ENCODE data around the gene MTOR. TPM values are rescaled to one million over a fixed set of nuclear protein-coding genes. Genes with fewer than 3 reads are reported as not detected.
A peak's percentile ranks its signal among the peaks of the same experiment; 100 is the strongest.
"Not testable (repeated sequence)": the region's sequence is repeated elsewhere in the genome, so short reads cannot be mapped to it uniquely, and the experiment has no call there.

Gene MTOR
- total RNA-seq, 1 donor from 2014 or later, result 25.1 TPM

GRCh38 chr1:11187931-11188330 lies 74.4 kb downstream of the MTOR start:
- peaks cover 9 to 19% (median 17%) of the 10 kb centered on the region in 3 donors for H3K4me1 ChIP-seq (ENCODE audit: control insufficient read depth in 3 of 3, insufficient read depth in 3 of 3, low read length in 3 of 3)
- H3K36me3 ChIP-seq (ENCODE audit: control insufficient read depth in 3 of 3, insufficient read depth in 3 of 3, low read length in 3 of 3), result peaks cover 7 to 20% (median 7%) of the 10 kb centered on the region in 3 donors
- H3K27ac ChIP-seq (ENCODE audit: low read depth, low read length), result no peak overlapping the region
- H3K9ac ChIP-seq (ENCODE audit: low read depth in 1 of 3, low read length in 3 of 3), result peak overlapping the region in 2 of 3 donors; percentile 3 to 64
- no peaks in the 10 kb centered on the region for H3K9me3 ChIP-seq (ENCODE audit: control insufficient read depth in 3 of 3, low read length in 3 of 3)
- H3K4me3 ChIP-seq (ENCODE audit: low read length in 3 of 3), result no peak overlapping the region
- H3K27me3 ChIP-seq (ENCODE audit: control insufficient read depth in 3 of 3, insufficient read depth in 3 of 3, low read length in 3 of 3), result no peaks in the 10 kb centered on the region

- no peak overlapping the region for H3K27ac ChIP-seq (ENCODE audit: low read depth, low read length)
Observed at GRCh38 chr1:11187494-11187893, 74.9 kb downstream of the MTOR start.

GRCh38 chr1:11187000-11187399 lies 75.4 kb downstream of the MTOR start:
- no peak overlapping the region for H3K4me3 ChIP-seq (ENCODE audit: low read length in 3 of 3)
- no peak overlapping the region for H3K9ac ChIP-seq (ENCODE audit: low read depth in 1 of 3, low read length in 3 of 3)
- H3K27ac ChIP-seq (ENCODE audit: low read depth, low read length), result no peak overlapping the region
- H3K9me3 ChIP-seq (ENCODE audit: control insufficient read depth in 3 of 3, low read length in 3 of 3), result no peaks in the 10 kb centered on the region
- H3K27me3 ChIP-seq (ENCODE audit: control insufficient read depth in 3 of 3, insufficient read depth in 3 of 3, low read length in 3 of 3), result no peaks in the 10 kb centered on the region
- H3K36me3 ChIP-seq (ENCODE audit: control insufficient read depth in 3 of 3, insufficient read depth in 3 of 3, low read length in 3 of 3), result peaks cover 6 to 16% (median 7%) of the 10 kb centered on the region in 3 donors
- peaks cover 9 to 19% (median 17%) of the 10 kb centered on the region in 3 donors for H3K4me1 ChIP-seq (ENCODE audit: control insufficient read depth in 3 of 3, insufficient read depth in 3 of 3, low read length in 3 of 3)

More at GRCh38 chr1:11187494-11187893, 74.9 kb downstream of the MTOR start:
- Histone ChIP-seq H3K36me3 (ENCODE audit: control insufficient read depth in 3 of 3, insufficient read depth in 3 of 3, low read length in 3 of 3) (peaks cover 6 to 18% (median 7%) of the 10 kb centered on the region in 3 donors), H3K4me1 (ENCODE audit: control insufficient read depth in 3 of 3, insufficient read depth in 3 of 3, low read length in 3 of 3) (peaks cover 9 to 19% (median 17%) of the 10 kb centered on the region in 3 donors), H3K9me3 (ENCODE audit: control insufficient read depth in 3 of 3, low read length in 3 of 3) (no peaks in the 10 kb centered on the region), H3K9ac (ENCODE audit: low read depth in 1 of 3, low read length in 3 of 3) (no peak overlapping the region), H3K4me3 (ENCODE audit: low read length in 3 of 3) (no peak overlapping the region), H3K27me3 (ENCODE audit: control insufficient read depth in 3 of 3, insufficient read depth in 3 of 3, low read length in 3 of 3) (no peaks in the 10 kb centered on the region)

- no peak overlapping the region for H3K27ac ChIP-seq (ENCODE audit: low read depth, low read length)
- H3K9me3 ChIP-seq (ENCODE audit: control insufficient read depth in 3 of 3, low read length in 3 of 3), result no peaks in the 10 kb centered on the region
- no peak overlapping the region for H3K4me3 ChIP-seq (ENCODE audit: low read length in 3 of 3)
- no peaks in the 10 kb centered on the region for H3K27me3 ChIP-seq (ENCODE audit: control insufficient read depth in 3 of 3, insufficient read depth in 3 of 3, low read length in 3 of 3)
- H3K9ac ChIP-seq (ENCODE audit: low read depth in 1 of 3, low read length in 3 of 3), result no peak overlapping the region
- peaks cover 9 to 19% (median 17%) of the 10 kb centered on the region in 3 donors for H3K4me1 ChIP-seq (ENCODE audit: control insufficient read depth in 3 of 3, insufficient read depth in 3 of 3, low read length in 3 of 3)
- peaks cover 5 to 9% (median 5%) of the 10 kb centered on the region in 3 donors for H3K36me3 ChIP-seq (ENCODE audit: control insufficient read depth in 3 of 3, insufficient read depth in 3 of 3, low read length in 3 of 3)
Observed at GRCh38 chr1:11184973-11185372, 77.4 kb downstream of the MTOR start.

GRCh38 chr1:11182884-11183283 lies 79.5 kb downstream of the MTOR start:
- Histone ChIP-seq H3K9ac (ENCODE audit: low read depth in 1 of 3, low read length in 3 of 3) (no peak overlapping the region), H3K4me1 (ENCODE audit: control insufficient read depth in 3 of 3, insufficient read depth in 3 of 3, low read length in 3 of 3) (peaks cover 16% of the 10 kb centered on the region in 3 donors), H3K9me3 (ENCODE audit: control insufficient read depth in 3 of 3, low read length in 3 of 3) (no peaks in the 10 kb centered on the region), H3K36me3 (ENCODE audit: control insufficient read depth in 3 of 3, insufficient read depth in 3 of 3, low read length in 3 of 3) (peaks cover 0 to 7% (median 0%) of the 10 kb centered on the region in 3 donors), H3K4me3 (ENCODE audit: low read length in 3 of 3) (no peak overlapping the region), H3K27me3 (ENCODE audit: control insufficient read depth in 3 of 3, insufficient read depth in 3 of 3, low read length in 3 of 3) (no peaks in the 10 kb centered on the region), H3K27ac (ENCODE audit: low read depth, low read length) (no peak overlapping the region)

GRCh38 chr1:11180342-11180744 lies 82.0 kb downstream of the MTOR start:
- Histone ChIP-seq H3K9ac (ENCODE audit: low read depth in 1 of 3, low read length in 3 of 3) (no peak overlapping the region), H3K36me3 (ENCODE audit: control insufficient read depth in 3 of 3, insufficient read depth in 3 of 3, low read length in 3 of 3) (peaks cover 0 to 7% (median 0%) of the 10 kb centered on the region in 3 donors), H3K9me3 (ENCODE audit: control insufficient read depth in 3 of 3, low read length in 3 of 3) (no peaks in the 10 kb centered on the region), H3K27ac (ENCODE audit: low read depth, low read length) (no peak overlapping the region), H3K4me1 (ENCODE audit: control insufficient read depth in 3 of 3, insufficient read depth in 3 of 3, low read length in 3 of 3) (peaks cover 35 to 36% (median 35%) of the 10 kb centered on the region in 3 donors), H3K4me3 (ENCODE audit: low read length in 3 of 3) (no peak overlapping the region), H3K27me3 (ENCODE audit: control insufficient read depth in 3 of 3, insufficient read depth in 3 of 3, low read length in 3 of 3) (no peaks in the 10 kb centered on the region)

- H3K36me3 ChIP-seq (ENCODE audit: control insufficient read depth in 3 of 3, insufficient read depth in 3 of 3, low read length in 3 of 3); H3K27ac ChIP-seq (ENCODE audit: low read depth, low read length); H3K9ac ChIP-seq (ENCODE audit: low read depth in 1 of 3, low read length in 3 of 3); H3K4me3 ChIP-seq (ENCODE audit: low read length in 3 of 3); H3K9me3 ChIP-seq (ENCODE audit: control insufficient read depth in 3 of 3, low read length in 3 of 3); H3K27me3 ChIP-seq (ENCODE audit: control insufficient read depth in 3 of 3, insufficient read depth in 3 of 3, low read length in 3 of 3): not testable (repeated sequence)
- H3K4me1 ChIP-seq (ENCODE audit: control insufficient read depth in 3 of 3, insufficient read depth in 3 of 3, low read length in 3 of 3), result peaks cover 34 to 38% (median 37%) of the 10 kb centered on the region in 3 donors
Observed at GRCh38 chr1:11179749-11180148, 82.6 kb downstream of the MTOR start.

- no peak overlapping the region for H3K9ac ChIP-seq (ENCODE audit: low read depth in 1 of 3, low read length in 3 of 3)
- H3K9me3 ChIP-seq (ENCODE audit: control insufficient read depth in 3 of 3, low read length in 3 of 3), result no peaks in the 10 kb centered on the region
- peaks cover 0 to 3% (median 0%) of the 10 kb centered on the region in 3 donors for H3K36me3 ChIP-seq (ENCODE audit: control insufficient read depth in 3 of 3, insufficient read depth in 3 of 3, low read length in 3 of 3)
- H3K27me3 ChIP-seq (ENCODE audit: control insufficient read depth in 3 of 3, insufficient read depth in 3 of 3, low read length in 3 of 3), result no peaks in the 10 kb centered on the region
- H3K4me1 ChIP-seq (ENCODE audit: control insufficient read depth in 3 of 3, insufficient read depth in 3 of 3, low read length in 3 of 3), result peaks cover 33 to 43% (median 37%) of the 10 kb centered on the region in 3 donors
- no peak overlapping the region for H3K4me3 ChIP-seq (ENCODE audit: low read length in 3 of 3)
- no peak overlapping the region for H3K27ac ChIP-seq (ENCODE audit: low read depth, low read length)
Observed at GRCh38 chr1:11179125-11179524, 83.2 kb downstream of the MTOR start.

GRCh38 chr1:11178021-11179015 lies 84.0 kb downstream of the MTOR start:
- Histone ChIP-seq H3K9me3 (ENCODE audit: control insufficient read depth in 3 of 3, low read length in 3 of 3) (no peaks in the 10 kb centered on the region), H3K27ac (ENCODE audit: low read depth, low read length) (no peak overlapping the region), H3K4me1 (ENCODE audit: control insufficient read depth in 3 of 3, insufficient read depth in 3 of 3, low read length in 3 of 3) (peaks cover 37 to 43% (median 37%) of the 10 kb centered on the region in 3 donors), H3K27me3 (ENCODE audit: control insufficient read depth in 3 of 3, insufficient read depth in 3 of 3, low read length in 3 of 3) (no peaks in the 10 kb centered on the region), H3K9ac (ENCODE audit: low read depth in 1 of 3, low read length in 3 of 3) (no peak overlapping the region), H3K4me3 (ENCODE audit: low read length in 3 of 3) (no peak overlapping the region), H3K36me3 (ENCODE audit: control insufficient read depth in 3 of 3, insufficient read depth in 3 of 3, low read length in 3 of 3) (peaks cover 0 to 3% (median 0%) of the 10 kb centered on the region in 3 donors)
